Endothelial cell of umbilical vein (primary cell): ENCODE results near the gene RAB1B. TPM values are rescaled to one million over a fixed set of nuclear protein-coding genes. Genes with fewer than 3 reads are reported as not detected.

ENCODE experiments used
- BruUV-seq: library from RNA; stranded (reverse); fragments of 400-500 nt; replicated peaks from 2 replicates; lab custom pipeline; 2021; lab: Mats Ljungman, UMichigan
- CTCF ChIA-PET: fragments of 300-600, 350-600 bp; sonication (Branson Sonifier 250); formaldehyde crosslinking; loops from one replicate; lab custom pipeline; 2021; ENCODE audit warnings: antibody characterized with exemption, inconsistent platforms; lab: Charles Lee
- POLR2A ChIA-PET: fragments of 300-600, 350-600 bp; sonication (Branson Sonifier 250); formaldehyde crosslinking; loops from one replicate; lab custom pipeline; 2021; ENCODE audit warnings: antibody characterized with exemption, inconsistent platforms; lab: Charles Lee
- DNase-seq: peaks from one replicate; pipeline ENCODE4 v3.0.0-alpha.2; 2011; ENCODE audit warnings: low read depth, low spot score
- FAIRE-seq: peaks from 2 replicates; lab custom pipeline; 2011; peaks lifted over from hg19 to GRCh38; lab: Jason Lieb, UNC
- H2AFZ ChIP-seq: 2 replicates; pipeline ENCODE4 v1.6.0; 2012; ENCODE audit warnings: low read depth, low read length, control low read depth, inconsistent platforms
- H3K27ac ChIP-seq: 2 replicates; pipeline ENCODE4 v1.5.1; 2011; ENCODE audit warnings: low read depth, mild to moderate bottlenecking, control low read depth, low read length, moderate library complexity; ENCODE audit not compliant: insufficient read depth
- H3K27me3 ChIP-seq, 2 experiments: 2 replicates each; pipeline versions ENCODE4 v1.6.0 to v1.6.1; 2011; ENCODE audit warnings: low read length in 2 of 2, mixed read lengths in 1 of 2; ENCODE audit not compliant: control insufficient read depth in 2 of 2, insufficient read depth in 2 of 2
- H3K36me3 ChIP-seq, 2 experiments: 2 replicates in 1 of 2; 3 replicates in 1 of 2; pipeline ENCODE4 v1.5.1; 2011; ENCODE audit warnings: low read length in 2 of 2, mild to moderate bottlenecking in 1 of 2, moderate library complexity in 1 of 2; ENCODE audit not compliant: control insufficient read depth in 2 of 2, insufficient read depth in 2 of 2; ENCODE audit errors: extremely low read depth in 1 of 2
- H3K4me1 ChIP-seq: 3 replicates; pipeline ENCODE4 v1.5.1; 2011; ENCODE audit warnings: mild to moderate bottlenecking, low read length; ENCODE audit not compliant: control insufficient read depth, insufficient read depth; ENCODE audit errors: extremely low read depth
- H3K4me2 ChIP-seq: 2 replicates; pipeline ENCODE4 v1.6.1; 2011; ENCODE audit warnings: low read length, control low read depth, mixed read lengths; ENCODE audit not compliant: insufficient read depth
- H3K4me3 ChIP-seq, 3 experiments: fragments of 200-600 bp in 1 of 3; sonication (generic), shearing (Covaris generic) in 1 of 3; replicated peaks in 1 of 3; 2 replicates each; pipeline ENCODE4 v1.5.1; 2011 to 2016; ENCODE audit warnings: control low read depth in 3 of 3, low read length in 3 of 3, mild to moderate bottlenecking in 2 of 3, inconsistent platforms in 1 of 3, low read depth in 1 of 3, moderate library complexity in 1 of 3; ENCODE audit not compliant: insufficient read depth in 1 of 3
- H3K79me2 ChIP-seq: 2 replicates; pipeline ENCODE4 v1.6.0; 2012; ENCODE audit warnings: low read length, inconsistent platforms; ENCODE audit not compliant: control insufficient read depth, insufficient read depth
- H3K9ac ChIP-seq: replicated peaks from 2 replicates; pipeline ENCODE3; 2011; ENCODE audit warnings: low read length, control low read depth; ENCODE audit not compliant: insufficient read depth; ENCODE audit errors: extremely low read depth
- H3K9me1 ChIP-seq: replicated peaks from 3 replicates; pipeline ENCODE4 v1.6.0; 2011; ENCODE audit warnings: mild to moderate bottlenecking, low read length; ENCODE audit not compliant: control insufficient read depth, insufficient read depth; ENCODE audit errors: extremely low read depth
- H3K9me3 ChIP-seq: replicated peaks from 2 replicates; pipeline ENCODE4 v1.5.1; 2012; ENCODE audit warnings: low read length, inconsistent platforms; ENCODE audit not compliant: control insufficient read depth, insufficient read depth
- H4K20me1 ChIP-seq: replicated peaks from 2 replicates; pipeline ENCODE3; 2011; ENCODE audit warnings: mild to moderate bottlenecking, low read length; ENCODE audit not compliant: control insufficient read depth, insufficient read depth; ENCODE audit errors: extremely low read depth
- EZH2 ChIP-seq: IDR thresholded peaks from 2 replicates; pipeline ENCODE4 v1.6.1; 2012; ENCODE audit warnings: borderline replicate concordance, low read depth, mild to moderate bottlenecking, moderate library complexity, low read length, inconsistent platforms; ENCODE audit not compliant: severe bottlenecking
- FOS ChIP-seq: IDR thresholded peaks from 2 replicates; pipeline ENCODE4 v1.6.1; 2011; ENCODE audit warnings: mild to moderate bottlenecking, low read length, moderate library complexity, borderline replicate concordance; ENCODE audit not compliant: insufficient read depth
- GATA2 ChIP-seq: IDR thresholded peaks from 2 replicates; pipeline ENCODE4 v1.7.0; 2011; ENCODE audit warnings: low read depth, mild to moderate bottlenecking, moderate library complexity, mixed read lengths, low read length; ENCODE audit not compliant: insufficient read length, insufficient read depth
- JUN ChIP-seq: IDR thresholded peaks from 2 replicates; pipeline ENCODE4 v1.6.1; 2011; ENCODE audit warnings: borderline replicate concordance, low read depth; ENCODE audit not compliant: insufficient read length, insufficient read depth
- MYC ChIP-seq: IDR thresholded peaks from one replicate; pipeline ENCODE4 v1.6.1; 2011; ENCODE audit warnings: mild to moderate bottlenecking, low read depth, low read length
- POLR2A ChIP-seq: IDR thresholded peaks from 2 replicates; pipeline ENCODE4 v1.6.1; 2012; ENCODE audit warnings: low read depth, mild to moderate bottlenecking, control low read depth, low read length
- POLR2AphosphoS5 ChIP-seq: IDR thresholded peaks from 2 replicates; pipeline ENCODE4 v1.6.1; 2012; ENCODE audit warnings: low read depth, mild to moderate bottlenecking, control low read depth, low read length, moderate library complexity; ENCODE audit not compliant: insufficient read depth
- dilution Hi-C: fragments of 300-500 bp; cut with MboI; formaldehyde crosslinking; loops from one replicate; pipeline ENCODE4 v1.15.0; 2019; ENCODE audit warnings: low sequenced_read_pairs; ENCODE audit not compliant: extremely low pct_ligation_motif_present
- intact Hi-C: fragments of 100-400 bp; cut with micrococcal nuclease; formaldehyde crosslinking; loops from one replicate; pipeline ENCODE4 v1.10.0; 2022
- polyA plus RNA-seq, 4 experiments: library from polyadenylated mRNA; depleted of rRNA in 3 of 4; stranded (reverse) in 3 of 4; unstranded in 1 of 4; fragments of >200 nt; gene quantifications; 2 replicates each; pipeline versions ENCODE4 v1.2.1 to v1.2.3, GENCODE V29; 2011 to 2012; ENCODE audit warnings: missing spikeins in 1 of 4
- total RNA-seq: library from RNA; stranded (reverse); gene quantifications from 2 replicates; pipeline ENCODE4 v1.2.3, GENCODE V29; 2021
- TF ChIP-seq, protein P1 (sequence below), 2 donors: IDR thresholded peaks; 1 replicate in 1 of 2; 2 replicates in 1 of 2; pipeline ENCODE4 v1.5.1; 2011; ENCODE audit warnings: low read length in 2 of 2, mild to moderate bottlenecking in 2 of 2, moderate library complexity in 2 of 2, control low read depth in 1 of 2, inconsistent platforms in 1 of 2, low read depth in 1 of 2; ENCODE audit not compliant: insufficient read depth in 1 of 2; ENCODE audit errors: extremely low read depth in 1 of 2
- TF ChIP-seq, protein P2 (sequence below): IDR thresholded peaks from 2 replicates; pipeline ENCODE4 v1.6.1; 2011; ENCODE audit not compliant: insufficient read depth, insufficient read length

The RAB1B gene
- total and polyA plus RNA-seq, 2 donors (not counting 3 experiments of a cell fraction or from before 2014, with no cell fraction given): 171 to 383 TPM

DNA sequence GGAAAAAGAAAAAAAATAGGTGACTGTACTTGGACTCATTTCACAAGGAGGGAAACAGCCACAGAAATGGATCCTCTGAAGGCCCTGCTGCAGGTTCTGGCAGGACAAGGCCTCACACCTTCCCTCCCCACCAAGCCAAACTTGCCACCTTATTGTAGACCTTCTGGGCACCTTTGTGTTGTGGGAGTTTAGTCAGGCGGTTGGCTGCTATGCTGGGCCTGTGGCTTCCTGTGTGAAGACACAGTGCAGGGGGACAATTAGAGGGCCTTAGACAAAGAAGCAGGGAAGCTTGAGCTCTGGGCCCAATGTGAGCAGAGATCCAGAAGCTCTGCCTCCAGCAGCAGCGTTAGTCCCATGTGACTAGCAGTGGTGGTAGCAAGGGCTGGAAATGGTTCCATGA lies 4.2 kb downstream of the RAB1B start:
- dilution Hi-C loops (no loop called here), intact Hi-C loops (no loop called here)
- Histone ChIP-seq H3K27me3 (no peaks in the 10 kb centered on the region), H3K9ac (no peak overlapping the region), H4K20me1 (no peaks in the 10 kb centered on the region), H3K9me3 (no peaks in the 10 kb centered on the region), H3K79me2 (peaks cover 28% of the 10 kb centered on the region), H3K4me3 (no peak overlapping the region), H3K9me1 (no peaks in the 10 kb centered on the region), H3K4me1 (peaks cover 12% of the 10 kb centered on the region), H2AFZ (no peak overlapping the region), H3K27ac (no peak overlapping the region), H3K4me2 (no peak overlapping the region), H3K36me3 (peaks cover 14 to 40% of the 10 kb centered on the region in 2 experiments)
- POLR2A ChIA-PET: interaction anchor here (0.6 kb wide), 1 partner anchor 375 kb away, joined by 3 read pairs; no protein-coding TSS in a partner anchor
- DNase-seq: no peak
- no peak for FAIRE-seq
- CTCF ChIA-PET: interaction anchor here (0.9 to 6.2 kb wide), 3 partner anchors 9 to 50 kb away, joined by 3 to 53 read pairs (median 12); no protein-coding TSS in a partner anchor
- TF ChIP-seq GATA2: no peak
- TF ChIP-seq EZH2: no peak
- TF ChIP-seq, protein P1, sequence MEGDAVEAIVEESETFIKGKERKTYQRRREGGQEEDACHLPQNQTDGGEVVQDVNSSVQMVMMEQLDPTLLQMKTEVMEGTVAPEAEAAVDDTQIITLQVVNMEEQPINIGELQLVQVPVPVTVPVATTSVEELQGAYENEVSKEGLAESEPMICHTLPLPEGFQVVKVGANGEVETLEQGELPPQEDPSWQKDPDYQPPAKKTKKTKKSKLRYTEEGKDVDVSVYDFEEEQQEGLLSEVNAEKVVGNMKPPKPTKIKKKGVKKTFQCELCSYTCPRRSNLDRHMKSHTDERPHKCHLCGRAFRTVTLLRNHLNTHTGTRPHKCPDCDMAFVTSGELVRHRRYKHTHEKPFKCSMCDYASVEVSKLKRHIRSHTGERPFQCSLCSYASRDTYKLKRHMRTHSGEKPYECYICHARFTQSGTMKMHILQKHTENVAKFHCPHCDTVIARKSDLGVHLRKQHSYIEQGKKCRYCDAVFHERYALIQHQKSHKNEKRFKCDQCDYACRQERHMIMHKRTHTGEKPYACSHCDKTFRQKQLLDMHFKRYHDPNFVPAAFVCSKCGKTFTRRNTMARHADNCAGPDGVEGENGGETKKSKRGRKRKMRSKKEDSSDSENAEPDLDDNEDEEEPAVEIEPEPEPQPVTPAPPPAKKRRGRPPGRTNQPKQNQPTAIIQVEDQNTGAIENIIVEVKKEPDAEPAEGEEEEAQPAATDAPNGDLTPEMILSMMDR (IDR thresholded peaks at IDR 0.05; ENCODE audit: extremely low read depth in 1 of 2, insufficient read depth in 1 of 2, low read depth in 1 of 2, low read length in 2 of 2): no peak
- TF ChIP-seq, protein P2, sequence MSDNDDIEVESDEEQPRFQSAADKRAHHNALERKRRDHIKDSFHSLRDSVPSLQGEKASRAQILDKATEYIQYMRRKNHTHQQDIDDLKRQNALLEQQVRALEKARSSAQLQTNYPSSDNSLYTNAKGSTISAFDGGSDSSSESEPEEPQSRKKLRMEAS: no peak
- TF ChIP-seq JUN: no peak
- no peak for TF ChIP-seq POLR2AphosphoS5
- no peak for TF ChIP-seq POLR2A
- TF ChIP-seq FOS: no peak
- no peak for TF ChIP-seq MYC
- BruUV-seq: no TSS peak
